ENCODE measurements around the gene HPX.

GRCh38 chr11:6452219-6452618 is 11.4 kb upstream of the HPX start:
- TF ChIP-seq, protein P1, sequence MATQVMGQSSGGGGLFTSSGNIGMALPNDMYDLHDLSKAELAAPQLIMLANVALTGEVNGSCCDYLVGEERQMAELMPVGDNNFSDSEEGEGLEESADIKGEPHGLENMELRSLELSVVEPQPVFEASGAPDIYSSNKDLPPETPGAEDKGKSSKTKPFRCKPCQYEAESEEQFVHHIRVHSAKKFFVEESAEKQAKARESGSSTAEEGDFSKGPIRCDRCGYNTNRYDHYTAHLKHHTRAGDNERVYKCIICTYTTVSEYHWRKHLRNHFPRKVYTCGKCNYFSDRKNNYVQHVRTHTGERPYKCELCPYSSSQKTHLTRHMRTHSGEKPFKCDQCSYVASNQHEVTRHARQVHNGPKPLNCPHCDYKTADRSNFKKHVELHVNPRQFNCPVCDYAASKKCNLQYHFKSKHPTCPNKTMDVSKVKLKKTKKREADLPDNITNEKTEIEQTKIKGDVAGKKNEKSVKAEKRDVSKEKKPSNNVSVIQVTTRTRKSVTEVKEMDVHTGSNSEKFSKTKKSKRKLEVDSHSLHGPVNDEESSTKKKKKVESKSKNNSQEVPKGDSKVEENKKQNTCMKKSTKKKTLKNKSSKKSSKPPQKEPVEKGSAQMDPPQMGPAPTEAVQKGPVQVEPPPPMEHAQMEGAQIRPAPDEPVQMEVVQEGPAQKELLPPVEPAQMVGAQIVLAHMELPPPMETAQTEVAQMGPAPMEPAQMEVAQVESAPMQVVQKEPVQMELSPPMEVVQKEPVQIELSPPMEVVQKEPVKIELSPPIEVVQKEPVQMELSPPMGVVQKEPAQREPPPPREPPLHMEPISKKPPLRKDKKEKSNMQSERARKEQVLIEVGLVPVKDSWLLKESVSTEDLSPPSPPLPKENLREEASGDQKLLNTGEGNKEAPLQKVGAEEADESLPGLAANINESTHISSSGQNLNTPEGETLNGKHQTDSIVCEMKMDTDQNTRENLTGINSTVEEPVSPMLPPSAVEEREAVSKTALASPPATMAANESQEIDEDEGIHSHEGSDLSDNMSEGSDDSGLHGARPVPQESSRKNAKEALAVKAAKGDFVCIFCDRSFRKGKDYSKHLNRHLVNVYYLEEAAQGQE (IDR thresholded peaks at IDR 0.05; ENCODE audit: insufficient read depth in 1 of 2, low read depth in 2 of 2, low read length in 1 of 2), result no peak
- no peak for TF ChIP-seq CTCF (IDR thresholded peaks at IDR 0.05)

Measured in Panc1 (cell line).